ENCODE data around the gene HSPBP1. TPM values are rescaled to one million over a fixed set of nuclear protein-coding genes. Genes with fewer than 3 reads are reported as not detected.

Gene HSPBP1
- total and polyA plus RNA-seq, 9 of the 15 experiments (the other 6 are each of a cell fraction or from before 2014, with no cell fraction given), result 0.83 to 81.3 (median 21.8) TPM

GRCh38 chr19:55259540-55260210 is 20.2 kb downstream of the HSPBP1 start (continued):
- TF ChIP-seq, protein P1, sequence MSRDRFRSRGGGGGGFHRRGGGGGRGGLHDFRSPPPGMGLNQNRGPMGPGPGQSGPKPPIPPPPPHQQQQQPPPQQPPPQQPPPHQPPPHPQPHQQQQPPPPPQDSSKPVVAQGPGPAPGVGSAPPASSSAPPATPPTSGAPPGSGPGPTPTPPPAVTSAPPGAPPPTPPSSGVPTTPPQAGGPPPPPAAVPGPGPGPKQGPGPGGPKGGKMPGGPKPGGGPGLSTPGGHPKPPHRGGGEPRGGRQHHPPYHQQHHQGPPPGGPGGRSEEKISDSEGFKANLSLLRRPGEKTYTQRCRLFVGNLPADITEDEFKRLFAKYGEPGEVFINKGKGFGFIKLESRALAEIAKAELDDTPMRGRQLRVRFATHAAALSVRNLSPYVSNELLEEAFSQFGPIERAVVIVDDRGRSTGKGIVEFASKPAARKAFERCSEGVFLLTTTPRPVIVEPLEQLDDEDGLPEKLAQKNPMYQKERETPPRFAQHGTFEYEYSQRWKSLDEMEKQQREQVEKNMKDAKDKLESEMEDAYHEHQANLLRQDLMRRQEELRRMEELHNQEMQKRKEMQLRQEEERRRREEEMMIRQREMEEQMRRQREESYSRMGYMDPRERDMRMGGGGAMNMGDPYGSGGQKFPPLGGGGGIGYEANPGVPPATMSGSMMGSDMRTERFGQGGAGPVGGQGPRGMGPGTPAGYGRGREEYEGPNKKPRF (IDR thresholded peaks at IDR 0.05; ENCODE audit: low read depth, low read length), result no peak
- no peak for TF ChIP-seq RBM15 (IDR thresholded peaks at IDR 0.05; ENCODE audit: insufficient read depth, low read length)
- no peak for TF ChIP-seq ZNF280A (IDR thresholded peaks at IDR 0.05; ENCODE audit: low read depth, partially characterized antibody)
- TF ChIP-seq, protein P2, sequence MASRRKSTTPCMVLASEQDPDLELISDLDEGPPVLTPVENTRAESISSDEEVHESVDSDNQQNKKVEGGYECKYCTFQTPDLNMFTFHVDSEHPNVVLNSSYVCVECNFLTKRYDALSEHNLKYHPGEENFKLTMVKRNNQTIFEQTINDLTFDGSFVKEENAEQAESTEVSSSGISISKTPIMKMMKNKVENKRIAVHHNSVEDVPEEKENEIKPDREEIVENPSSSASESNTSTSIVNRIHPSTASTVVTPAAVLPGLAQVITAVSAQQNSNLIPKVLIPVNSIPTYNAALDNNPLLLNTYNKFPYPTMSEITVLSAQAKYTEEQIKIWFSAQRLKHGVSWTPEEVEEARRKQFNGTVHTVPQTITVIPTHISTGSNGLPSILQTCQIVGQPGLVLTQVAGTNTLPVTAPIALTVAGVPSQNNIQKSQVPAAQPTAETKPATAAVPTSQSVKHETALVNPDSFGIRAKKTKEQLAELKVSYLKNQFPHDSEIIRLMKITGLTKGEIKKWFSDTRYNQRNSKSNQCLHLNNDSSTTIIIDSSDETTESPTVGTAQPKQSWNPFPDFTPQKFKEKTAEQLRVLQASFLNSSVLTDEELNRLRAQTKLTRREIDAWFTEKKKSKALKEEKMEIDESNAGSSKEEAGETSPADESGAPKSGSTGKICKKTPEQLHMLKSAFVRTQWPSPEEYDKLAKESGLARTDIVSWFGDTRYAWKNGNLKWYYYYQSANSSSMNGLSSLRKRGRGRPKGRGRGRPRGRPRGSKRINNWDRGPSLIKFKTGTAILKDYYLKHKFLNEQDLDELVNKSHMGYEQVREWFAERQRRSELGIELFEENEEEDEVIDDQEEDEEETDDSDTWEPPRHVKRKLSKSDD (conservative IDR thresholded peaks at IDR 0.05; ENCODE audit: low read length), result no peak
- no peak for TF ChIP-seq ZNF174 (CRISPR knock-in tag; IDR thresholded peaks at IDR 0.05)
- TF ChIP-seq ZNF57 (CRISPR knock-in tag; IDR thresholded peaks at IDR 0.05), result no peak
- no peak for TF ChIP-seq NBN (IDR thresholded peaks at IDR 0.05; ENCODE audit: low read depth)
- TF ChIP-seq TSC22D4 (tag; IDR thresholded peaks at IDR 0.05), result no peak
- TF ChIP-seq ZNF124 (CRISPR knock-in tag; IDR thresholded peaks at IDR 0.05), result no peak
- no peak for TF ChIP-seq CXXC5 (CRISPR knock-in tag; IDR thresholded peaks at IDR 0.05)
- no peak for TF ChIP-seq CCNT2 (IDR thresholded peaks at IDR 0.05; ENCODE audit: borderline replicate concordance, extremely low read depth, insufficient read length, low read depth, low read length)
- no peak for TF ChIP-seq HMGN3 (IDR thresholded peaks at IDR 0.05; ENCODE audit: borderline replicate concordance, extremely low read depth, insufficient read length, low read depth, low read length)
- no peak for TF ChIP-seq SIX5 (IDR thresholded peaks at IDR 0.05; ENCODE audit: borderline replicate concordance in 1 of 2, insufficient read depth in 1 of 2, low read depth in 1 of 2, low read length in 2 of 2)
- TF ChIP-seq WHSC1 (IDR thresholded peaks at IDR 0.05; ENCODE audit: low read length), result no peak
- TF ChIP-seq, protein P3, sequence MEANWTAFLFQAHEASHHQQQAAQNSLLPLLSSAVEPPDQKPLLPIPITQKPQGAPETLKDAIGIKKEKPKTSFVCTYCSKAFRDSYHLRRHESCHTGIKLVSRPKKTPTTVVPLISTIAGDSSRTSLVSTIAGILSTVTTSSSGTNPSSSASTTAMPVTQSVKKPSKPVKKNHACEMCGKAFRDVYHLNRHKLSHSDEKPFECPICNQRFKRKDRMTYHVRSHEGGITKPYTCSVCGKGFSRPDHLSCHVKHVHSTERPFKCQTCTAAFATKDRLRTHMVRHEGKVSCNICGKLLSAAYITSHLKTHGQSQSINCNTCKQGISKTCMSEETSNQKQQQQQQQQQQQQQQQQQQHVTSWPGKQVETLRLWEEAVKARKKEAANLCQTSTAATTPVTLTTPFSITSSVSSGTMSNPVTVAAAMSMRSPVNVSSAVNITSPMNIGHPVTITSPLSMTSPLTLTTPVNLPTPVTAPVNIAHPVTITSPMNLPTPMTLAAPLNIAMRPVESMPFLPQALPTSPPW (CRISPR knock-in tag; IDR thresholded peaks at IDR 0.05), result no peak
- TF ChIP-seq SRF (CRISPR knock-in tag; IDR thresholded peaks at IDR 0.05), result no peak
- TF ChIP-seq EHMT2 (IDR thresholded peaks at IDR 0.05), result no peak
- 0 out of 2 replicates have a peak, but pooled peaks have one; percentile 2 for TF ChIP-seq KLF16 (IDR thresholded peaks at IDR 0.05)
- no peak for TF ChIP-seq MYC (IDR thresholded peaks at IDR 0.05; ENCODE audit: low read depth, low read length)
- no peak for TF ChIP-seq MYC (CRISPR knock-in tag; IDR thresholded peaks at IDR 0.05; ENCODE audit: borderline replicate concordance, low read depth)
